ENCODE measurements around the gene PTPN4.

- no peak for TF ChIP-seq CTCF (IDR thresholded peaks at IDR 0.05; ENCODE audit: poor library complexity, severe bottlenecking)
- no peak for TF ChIP-seq POLR2AphosphoS5 (IDR thresholded peaks at IDR 0.05)
- TF ChIP-seq MXI1 (conservative IDR thresholded peaks at IDR 0.05; ENCODE audit: poor library complexity, severe bottlenecking), result no peak
- TF ChIP-seq REST (IDR thresholded peaks at IDR 0.05; ENCODE audit: borderline replicate concordance), result no peak
- no peak for TF ChIP-seq EP300 (conservative IDR thresholded peaks at IDR 0.05; ENCODE audit: poor library complexity, severe bottlenecking)
- no peak for TF ChIP-seq RAD21 (conservative IDR thresholded peaks at IDR 0.05)
- no peak for TF ChIP-seq EZH2 (IDR thresholded peaks at IDR 0.05; ENCODE audit: borderline replicate concordance, insufficient read depth, low read length, poor library complexity, severe bottlenecking)
Measured at GRCh38 chr2:119932809-119933208, 173.1 kb downstream of the PTPN4 start.

All from neural cell (in vitro differentiated cells).